GM12878 (cell line): ENCODE measurements around the gene HOXB1. TPM values are rescaled to one million over a fixed set of nuclear protein-coding genes. Genes with fewer than 3 reads are reported as not detected.

Source experiments
- ATAC-seq: fragments of 200-7000 bp; cut with Tn5 transposase; 3 replicates; pipeline ENCODE4 v1.9.1; 2020; ENCODE audit warnings: mild to moderate bottlenecking, moderate library complexity
- BruUV-seq: library from RNA; stranded (reverse); fragments of 400-500 nt; replicated peaks from 2 replicates; lab custom pipeline; 2021; lab: Mats Ljungman, UMichigan
- CTCF ChIA-PET: fragments of 300-600 bp; sonication (Branson Sonifier 250); formaldehyde crosslinking; extraction: SDS; loops from one replicate; lab custom pipeline; 2021; ENCODE audit warnings: inconsistent platforms; lab: Yijun Ruan, JAX
- POLR2A ChIA-PET: fragments of 350-600 bp; formaldehyde crosslinking; extraction: SDS; loops from one replicate; lab custom pipeline; 2021; ENCODE audit warnings: inconsistent platforms; lab: Charles Lee
- RAD21 ChIA-PET: fragments of 300-600 bp; sonication (Branson Sonifier 250); formaldehyde crosslinking; loops from one replicate; lab custom pipeline; 2023; ENCODE audit warnings: antibody characterized with exemption; ENCODE audit not compliant: unreplicated experiment; lab: Charles Lee
- SMC1A ChIA-PET: fragments of 300-600 bp; sonication (Branson Sonifier 250); formaldehyde crosslinking; loops from one replicate; lab custom pipeline; 2023; ENCODE audit not compliant: unreplicated experiment, uncharacterized antibody; lab: Charles Lee
- DNase-seq: peaks from one replicate; pipeline ENCODE4 v3.0.0-alpha.2; 2011; ENCODE audit warnings: low read depth, low spot score
- FAIRE-seq: peaks from 3 replicates; lab custom pipeline; 2011; peaks lifted over from hg19 to GRCh38; lab: Jason Lieb, UNC
- H2AFZ ChIP-seq: 2 replicates; pipeline ENCODE4 v1.6.0; 2011; ENCODE audit warnings: low read depth, low read length, control low read depth; ENCODE audit not compliant: control insufficient read depth
- H3K27ac ChIP-seq: 2 replicates; pipeline ENCODE4 v1.5.1; 2011; ENCODE audit warnings: control low read depth; ENCODE audit not compliant: control insufficient read depth, insufficient read depth
- H3K27me3 ChIP-seq, 2 experiments: replicated peaks in 1 of 2; 2 replicates each; pipeline versions ENCODE4 v1.6.0 to v1.6.1; 2011; ENCODE audit warnings: low read length in 1 of 2; ENCODE audit not compliant: control insufficient read depth in 2 of 2, insufficient read depth in 2 of 2
- H3K36me3 ChIP-seq, 2 experiments: 2 replicates each; pipeline ENCODE4 v1.5.1; 2011; ENCODE audit warnings: low read length in 1 of 2; ENCODE audit not compliant: control insufficient read depth in 2 of 2, insufficient read depth in 2 of 2
- H3K4me1 ChIP-seq: 2 replicates; pipeline ENCODE4 v1.6.1; 2011; ENCODE audit warnings: mild to moderate bottlenecking, low read length, moderate library complexity, mixed read lengths; ENCODE audit not compliant: control insufficient read depth, insufficient read depth
- H3K4me2 ChIP-seq: 2 replicates; pipeline ENCODE4 v1.6.0; 2011; ENCODE audit warnings: control low read depth; ENCODE audit not compliant: control insufficient read depth, insufficient read depth
- H3K4me3 ChIP-seq: fragments of 200-600 bp; sonication (generic); 2 replicates; pipeline ENCODE4 v1.5.1; 2016
- H3K79me2 ChIP-seq: 2 replicates; pipeline ENCODE4 v1.6.0; 2011; ENCODE audit warnings: low read length; ENCODE audit not compliant: control insufficient read depth, insufficient read depth
- H3K9ac ChIP-seq: 2 replicates; pipeline ENCODE4 v1.8.0; 2011; ENCODE audit warnings: low read length, control low read depth, mixed read lengths; ENCODE audit not compliant: control insufficient read depth, insufficient read depth
- H3K9me3 ChIP-seq: replicated peaks from 3 replicates; pipeline ENCODE4 v1.5.1; 2011; ENCODE audit warnings: mild to moderate bottlenecking, low read length; ENCODE audit not compliant: control insufficient read depth, insufficient read depth
- H4K20me1 ChIP-seq: 2 replicates; pipeline ENCODE4 v1.6.0; 2011; ENCODE audit not compliant: control insufficient read depth, insufficient read depth
- BCL11A ChIP-seq: IDR thresholded peaks from 2 replicates; pipeline ENCODE4 v1.6.1; 2011; ENCODE audit warnings: low read depth, low read length
- CHD1 ChIP-seq: IDR thresholded peaks from 2 replicates; pipeline ENCODE4 v1.6.1; 2012; ENCODE audit warnings: low read depth, low read length, improper control_type of control experiment
- CREM ChIP-seq: IDR thresholded peaks from 2 replicates; pipeline ENCODE4 v1.6.1; 2014; ENCODE audit warnings: antibody characterized with exemption, low read depth
- EGR1 ChIP-seq, 2 experiments: IDR thresholded peaks; 1 replicate in 1 of 2; 2 replicates in 1 of 2; pipeline ENCODE4 v1.6.1; 2011 to 2012; ENCODE audit warnings: low read depth in 2 of 2, low read length in 2 of 2, borderline replicate concordance in 1 of 2, mild to moderate bottlenecking in 1 of 2, moderate library complexity in 1 of 2
- NFYB ChIP-seq: IDR thresholded peaks from 2 replicates; pipeline ENCODE4 v1.6.1; 2011; ENCODE audit warnings: low read depth, mild to moderate bottlenecking, low read length, improper control_type of control experiment, moderate library complexity; ENCODE audit not compliant: insufficient read depth
- POLR2AphosphoS2 ChIP-seq: IDR thresholded peaks from 2 replicates; pipeline ENCODE4 v1.6.1; 2011; ENCODE audit warnings: low read depth, mild to moderate bottlenecking, low read length, improper control_type of control experiment, moderate library complexity
- RAD21 ChIP-seq: IDR thresholded peaks from 2 replicates; pipeline ENCODE4 v1.6.1; 2011; ENCODE audit warnings: mild to moderate bottlenecking, low read depth, low read length, moderate library complexity; ENCODE audit not compliant: insufficient read depth
- SIX5 ChIP-seq: IDR thresholded peaks from 2 replicates; pipeline ENCODE4 v1.6.1; 2011; ENCODE audit warnings: mild to moderate bottlenecking, low read depth, low read length, moderate library complexity; ENCODE audit not compliant: severe bottlenecking
- SPI1 ChIP-seq: IDR thresholded peaks from 2 replicates; pipeline ENCODE4 v1.6.1; 2011; ENCODE audit warnings: low read depth, mild to moderate bottlenecking, low read length, moderate library complexity, borderline replicate concordance; ENCODE audit not compliant: insufficient read depth
- TCF12 ChIP-seq: IDR thresholded peaks from 2 replicates; pipeline ENCODE4 v1.6.1; 2011; ENCODE audit warnings: low read depth, mild to moderate bottlenecking, low read length
- TCF7 ChIP-seq: IDR thresholded peaks from 2 replicates; pipeline ENCODE4 v1.6.1; 2014; ENCODE audit warnings: antibody characterized with exemption, borderline replicate concordance
- ZBTB4 ChIP-seq: fragments of 450-650 bp; formaldehyde crosslinking; IDR thresholded peaks from 2 replicates; pipeline ENCODE4 v1.4.0; 2022; ENCODE audit warnings: mild to moderate bottlenecking, moderate library complexity
- WGBS: methylation state at CpG from one replicate; pipeline ENCODE4 v1.1.6; 2016; ENCODE audit warnings: low lambda C conversion rate; ENCODE audit not compliant: insufficient replicate concordance, insufficient coverage; ENCODE audit errors: missing lambda C conversion rate; 5-methylcytosine and 5-hydroxymethylcytosine counted together
- in situ Hi-C: fragments of 300-500 bp; cut with MboI; formaldehyde crosslinking; loops from 9 replicates; pipeline ENCODE4 v1.14.3; 2018; ENCODE audit warnings: mixed read lengths
- intact Hi-C: fragments of 100-400 bp; cut with micrococcal nuclease; formaldehyde crosslinking; loops from one replicate; pipeline ENCODE4 v1.14.2; 2022; ENCODE audit not compliant: unreplicated experiment
- polyA plus RNA-seq, 11 experiments: library from polyadenylated mRNA; depleted of rRNA in 4 of 11; unstranded in 6 of 11; stranded (reverse) in 5 of 11; fragments of >200 nt; fragmentation: Nextera tagmentation in 4 of 11; fragmentation: Illumina TruSeq in 1 of 11; extraction: Ambion mirVana in 4 of 11; extraction: Trizol in 1 of 11; gene quantifications; 1 replicate in 1 of 11; 2 replicates in 10 of 11; pipeline versions ENCODE4 v1.2.1 to v1.2.3, GENCODE V29; 2011 to 2016; ENCODE audit warnings: inconsistent platforms in 2 of 11, missing spikeins in 2 of 11, low read depth in 1 of 11
- total RNA-seq, 4 experiments: library from RNA; depleted of rRNA in 3 of 4; stranded (reverse); fragments of >200 nt in 3 of 4; fragmentation: Illumina TruSeq in 1 of 4; extraction: Trizol in 1 of 4; gene quantifications; 2 replicates each; pipeline versions ENCODE4 v1.2.1 to v1.2.3, GENCODE V29; 2013 to 2021

Gene HOXB1
- total and polyA plus RNA-seq, 10 of the 15 experiments (the other 5 are each of a cell fraction or from before 2014, with no cell fraction given): not detected

GRCh38 chr17:48543854-48544348 lies 13.1 kb upstream of the HOXB1 start:
- Histone ChIP-seq H3K79me2 (peaks cover 12% of the 10 kb centered on the region), H3K4me3 (peak overlapping the region; percentile 69)
- DNase-seq: no peak

GRCh38 chr17:48543107-48543853 lies 12.5 kb upstream of the HOXB1 start:
- peaks cover 0 to 4% of the 10 kb centered on the region in 2 experiments; a peak in 1 of 4 replicates for H3K27me3 ChIP-seq
- peak overlapping the region; percentile 69 for H3K4me3 ChIP-seq
- ATAC-seq: peak; percentile 81
- no peaks in the 10 kb centered on the region for H4K20me1 ChIP-seq
- H3K27ac ChIP-seq: peak overlapping the region; percentile 49
- CTCF ChIA-PET: interaction anchor here (0.6 to 1.0 kb wide), 2 partner anchors 73 to 89 kb away, joined by 3 to 4 read pairs; no protein-coding TSS in a partner anchor
- H3K36me3 ChIP-seq: no peaks in the 10 kb centered on the region
- SMC1A ChIA-PET: interaction anchor here (0.9 to 2.1 kb wide), 5 partner anchors 10 to 208 kb away, joined by 3 to 9 read pairs (median 3); no protein-coding TSS in a partner anchor
- POLR2A ChIA-PET: interaction anchor here (0.8 to 2.0 kb wide), 4 partner anchors 30 to 67 kb away, joined by 3 to 9 read pairs (median 4); no protein-coding TSS in a partner anchor
- peaks cover 12% of the 10 kb centered on the region for H3K79me2 ChIP-seq
- BruUV-seq: no TSS peak
- H3K9me3 ChIP-seq: no peaks in the 10 kb centered on the region
- DNase-seq: no peak
- peak overlapping the region; percentile 77 for H3K9ac ChIP-seq
- intact Hi-C loops (loop anchor here (2.0 to 5.0 kb wide), 2 partner anchors 32 to 51 kb away; no protein-coding TSS in a partner anchor), in situ Hi-C loops (no loop called here)
- WGBS: 2% methylated on average over 65 of the region's 72 CpGs
- H3K4me1 ChIP-seq: peaks cover 7% of the 10 kb centered on the region
- H2AFZ ChIP-seq: peak overlapping the region; percentile 82
- no peak for FAIRE-seq
- RAD21 ChIA-PET: interaction anchor here (0.5 to 2.3 kb wide), 4 partner anchors 30 to 45 kb away, joined by 3 to 5 read pairs (median 4); no protein-coding TSS in a partner anchor
- H3K4me2 ChIP-seq: peak overlapping the region; percentile 85
- TF ChIP-seq CREM: no peak
- no peak for TF ChIP-seq NFYB
- no peak for TF ChIP-seq ZBTB4 (CRISPR knock-in tag)
- TF ChIP-seq BCL11A: no peak
- no peak for TF ChIP-seq RAD21
- no peak for TF ChIP-seq SIX5
- no peak for TF ChIP-seq TCF12
- no peak for TF ChIP-seq SPI1

More at GRCh38 chr17:48543854-48544348, 13.1 kb upstream of the HOXB1 start:
- 1% methylated on average over 16 of the region's 20 CpGs for WGBS
- peak overlapping the region; percentile 67 for H2AFZ ChIP-seq
- H3K9ac ChIP-seq: peak overlapping the region; percentile 77
- intact Hi-C loops: loop anchor here (2.0 to 5.0 kb wide), 2 partner anchors 33 to 52 kb away; no protein-coding TSS in a partner anchor
- TF ChIP-seq EGR1 (IDR thresholded peaks at IDR 0.05; ENCODE audit: borderline replicate concordance in 1 of 2, low read depth in 2 of 2, low read length in 2 of 2): 0 out of 3 replicates have a peak, but pooled peaks of 1 of the 2 experiments have one; percentile 50
- TF ChIP-seq TCF7: no peak
- TF ChIP-seq CHD1: peak; percentile 78; the same call in 1 of the 2 replicates
- 0 out of 2 replicates have a peak, but pooled peaks have one; percentile 4 for TF ChIP-seq POLR2AphosphoS2
- ATAC-seq: peak; percentile 63
- H3K4me1 ChIP-seq: peaks cover 7% of the 10 kb centered on the region
- no peak for FAIRE-seq
- peak overlapping the region; percentile 49 for H3K27ac ChIP-seq
- H3K4me2 ChIP-seq: peak overlapping the region; percentile 68
- RAD21 ChIA-PET: interaction anchor here (1.3 to 2.3 kb wide), 3 partner anchors 31 to 45 kb away, joined by 3 to 5 read pairs (median 4); no protein-coding TSS in a partner anchor
- POLR2A ChIA-PET: interaction anchor here (0.8 to 1.8 kb wide), 3 partner anchors 30 to 66 kb away, joined by 3 to 9 read pairs (median 5); no protein-coding TSS in a partner anchor
- in situ Hi-C loops: no loop called here
- no peaks in the 10 kb centered on the region for H3K36me3 ChIP-seq
- no peaks in the 10 kb centered on the region for H4K20me1 ChIP-seq
- CTCF ChIA-PET: interaction anchor here (0.8 kb wide), 1 partner anchor 51 kb away, joined by 4 read pairs; no protein-coding TSS in a partner anchor
- BruUV-seq: no TSS peak
- SMC1A ChIA-PET: interaction anchor here (0.6 to 2.1 kb wide), 5 partner anchors 11 to 69 kb away, joined by 3 to 9 read pairs (median 3); no protein-coding TSS in a partner anchor
- H3K9me3 ChIP-seq: no peaks in the 10 kb centered on the region
- H3K27me3 ChIP-seq: peaks cover 0 to 4% of the 10 kb centered on the region in 2 experiments; a peak in 1 of 4 replicates
